ENCODE data around the gene MCRIP2.

- TF ChIP-seq, protein P1, sequence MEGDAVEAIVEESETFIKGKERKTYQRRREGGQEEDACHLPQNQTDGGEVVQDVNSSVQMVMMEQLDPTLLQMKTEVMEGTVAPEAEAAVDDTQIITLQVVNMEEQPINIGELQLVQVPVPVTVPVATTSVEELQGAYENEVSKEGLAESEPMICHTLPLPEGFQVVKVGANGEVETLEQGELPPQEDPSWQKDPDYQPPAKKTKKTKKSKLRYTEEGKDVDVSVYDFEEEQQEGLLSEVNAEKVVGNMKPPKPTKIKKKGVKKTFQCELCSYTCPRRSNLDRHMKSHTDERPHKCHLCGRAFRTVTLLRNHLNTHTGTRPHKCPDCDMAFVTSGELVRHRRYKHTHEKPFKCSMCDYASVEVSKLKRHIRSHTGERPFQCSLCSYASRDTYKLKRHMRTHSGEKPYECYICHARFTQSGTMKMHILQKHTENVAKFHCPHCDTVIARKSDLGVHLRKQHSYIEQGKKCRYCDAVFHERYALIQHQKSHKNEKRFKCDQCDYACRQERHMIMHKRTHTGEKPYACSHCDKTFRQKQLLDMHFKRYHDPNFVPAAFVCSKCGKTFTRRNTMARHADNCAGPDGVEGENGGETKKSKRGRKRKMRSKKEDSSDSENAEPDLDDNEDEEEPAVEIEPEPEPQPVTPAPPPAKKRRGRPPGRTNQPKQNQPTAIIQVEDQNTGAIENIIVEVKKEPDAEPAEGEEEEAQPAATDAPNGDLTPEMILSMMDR (IDR thresholded peaks at IDR 0.05): no peak
- no peak for TF ChIP-seq POLR2A (IDR thresholded peaks at IDR 0.05)
Observed at GRCh38 chr16:647173-647902, 5.7 kb downstream of the MCRIP2 start.
